Measurements from ENCODE around the gene AHNAK.

The AHNAK gene

DNA sequence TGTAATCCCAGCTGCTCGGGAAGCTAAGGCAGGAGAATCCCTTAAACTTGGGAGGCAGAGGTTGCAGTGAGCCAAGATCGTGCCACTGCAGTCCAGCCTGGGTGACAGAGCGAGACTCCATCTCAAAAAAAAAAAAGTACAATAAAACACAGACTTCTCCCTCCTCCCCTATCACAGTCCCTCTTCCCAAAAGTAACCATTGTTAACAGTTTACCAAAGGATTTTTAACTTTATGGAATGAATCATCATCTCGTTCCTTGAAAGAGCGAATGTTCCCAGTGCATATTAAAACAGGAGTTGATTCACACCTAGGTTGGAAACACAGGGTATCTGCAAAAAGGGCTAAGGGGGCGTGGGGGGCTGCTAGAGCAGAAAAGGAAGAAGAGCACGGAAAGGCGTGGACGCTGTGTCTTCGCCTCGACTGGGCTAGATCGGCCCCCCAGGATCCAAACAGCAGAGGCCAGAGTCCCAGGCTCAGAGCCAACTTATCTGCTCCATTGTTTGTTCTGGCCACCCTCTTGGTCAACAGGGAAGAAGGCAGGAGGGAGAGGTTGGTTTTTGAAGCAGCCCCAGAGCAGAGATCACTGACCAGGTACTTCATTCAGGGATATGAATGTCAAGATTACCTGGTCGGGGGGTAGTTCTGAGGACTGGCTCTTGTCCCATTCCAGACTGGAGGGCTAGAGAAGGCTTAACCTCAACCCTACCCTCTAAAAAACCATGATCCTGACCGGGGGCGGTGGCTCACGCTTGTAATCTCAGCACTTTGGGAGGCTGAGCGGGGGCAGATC, 2.1 kb upstream of the AHNAK start:
- no peak for DNase-seq

DNA sequence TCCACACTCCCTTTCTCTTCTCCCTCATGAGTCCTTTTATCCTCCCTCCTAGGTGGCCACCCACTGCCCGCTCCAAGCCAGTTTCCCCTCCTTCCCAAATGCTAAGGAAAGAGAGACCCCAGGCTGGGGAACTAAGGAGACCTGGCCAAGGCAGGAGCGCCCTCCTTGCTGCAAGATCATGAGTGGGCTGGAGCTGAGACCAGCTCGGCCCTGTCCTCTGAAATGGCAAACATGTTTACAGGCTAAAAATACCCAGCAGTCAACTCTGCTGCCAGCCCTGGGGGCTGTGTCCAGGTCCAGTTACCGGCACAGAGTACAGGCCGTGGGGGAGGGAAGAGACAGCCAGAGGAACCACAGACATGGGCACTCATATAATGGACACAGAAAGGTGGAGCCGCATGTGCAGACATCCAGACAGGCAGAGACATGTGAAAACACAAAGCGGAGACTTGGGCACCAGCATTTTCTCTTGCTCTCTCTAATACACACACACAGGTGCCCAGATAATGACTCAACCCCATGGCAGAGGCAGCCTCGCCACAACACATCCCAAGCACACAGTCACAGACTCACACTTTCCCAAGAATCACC, 1.2 kb upstream of the AHNAK start:
- no peak for DNase-seq

GRCh38 chr11:62546929-62547625, 471 bp upstream of the AHNAK start:
- no peak for DNase-seq

GRCh38 chr11:62545437-62546243, 966 bp downstream of the AHNAK start:
- peak; percentile 44 for DNase-seq

DNA sequence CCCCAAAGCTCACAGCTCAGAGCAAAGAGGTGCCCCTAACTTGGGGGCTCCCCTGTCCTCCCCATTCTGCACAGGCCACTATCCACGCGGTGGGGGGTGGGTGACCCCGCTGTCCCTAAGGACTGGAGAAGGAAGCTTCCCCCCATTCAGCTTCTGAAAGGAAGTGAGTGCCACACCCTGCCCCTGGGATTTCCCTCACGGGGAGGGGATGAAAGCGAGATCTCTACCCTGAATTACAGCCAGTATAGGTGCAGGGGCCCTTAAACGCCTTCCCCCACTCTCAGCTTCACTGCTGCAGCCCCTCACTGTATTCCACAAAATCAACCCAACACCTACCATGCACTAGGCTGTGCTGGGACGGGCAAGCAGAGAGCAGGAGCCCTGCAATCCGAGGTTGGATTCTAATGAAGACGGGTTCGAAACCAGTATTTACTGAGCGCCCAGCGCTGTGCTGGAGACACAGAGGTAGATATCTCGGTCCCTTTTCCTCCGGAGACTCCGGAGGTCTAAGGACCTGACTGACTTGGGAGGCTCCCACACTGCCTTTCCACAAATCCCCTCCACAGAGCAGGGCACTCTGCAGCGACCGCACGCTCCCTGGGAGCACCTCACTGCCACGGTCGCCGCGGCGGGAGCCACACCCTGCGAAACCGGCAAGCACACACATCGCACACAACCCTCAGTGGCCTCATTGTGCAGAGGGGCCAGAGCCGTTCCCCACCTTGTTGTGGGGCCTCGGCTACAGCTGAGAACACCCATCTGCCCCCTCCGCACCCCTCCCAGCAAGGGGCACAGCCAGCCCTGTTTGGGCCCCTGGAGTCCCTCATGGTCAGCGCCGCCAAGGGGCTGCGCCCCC, 1.8 kb downstream of the AHNAK start:
- DNase-seq: no peak

GRCh38 chr11:62543680-62544444, 2.7 kb downstream of the AHNAK start:
- DNase-seq: no peak

DNA sequence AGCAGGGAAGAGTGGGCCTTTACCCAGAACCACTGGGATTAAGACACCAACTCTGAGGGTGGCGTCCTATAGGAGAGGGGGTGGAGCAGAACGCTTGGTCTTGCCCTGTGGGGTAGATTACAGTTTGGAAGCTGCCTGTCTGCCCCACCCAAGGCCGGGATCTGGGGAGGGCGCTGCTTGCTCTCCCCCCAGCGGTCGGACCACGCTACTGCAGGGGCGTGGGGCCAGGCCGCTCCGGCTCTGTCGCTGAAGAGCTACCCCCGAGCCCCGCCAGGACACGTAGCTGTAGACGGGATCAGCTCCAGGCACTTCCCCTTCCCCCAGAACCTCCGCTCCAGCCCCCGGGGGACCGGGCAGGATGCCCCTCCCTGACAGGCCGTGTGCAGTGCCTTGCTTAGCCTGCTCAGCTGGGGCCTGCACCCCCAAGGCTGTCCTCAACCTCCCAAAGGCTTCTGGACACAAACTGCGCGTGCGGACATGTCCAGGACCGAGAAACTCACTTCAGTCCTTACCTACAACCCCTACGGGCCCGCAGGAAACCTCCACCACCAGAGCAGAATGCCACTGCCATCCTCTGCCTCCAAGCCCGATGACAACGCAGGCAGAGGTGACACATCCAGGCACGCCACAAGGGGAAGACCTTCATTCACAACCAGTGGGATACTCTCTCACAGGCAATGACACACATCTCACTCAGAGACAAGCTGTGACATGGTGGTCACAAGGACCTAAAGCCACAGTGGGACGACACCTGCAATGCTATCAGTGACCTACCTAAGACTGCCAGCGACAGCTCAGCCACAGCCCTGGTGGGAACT, 3.6 kb downstream of the AHNAK start:
- peak; percentile 75 for DNase-seq

DNA sequence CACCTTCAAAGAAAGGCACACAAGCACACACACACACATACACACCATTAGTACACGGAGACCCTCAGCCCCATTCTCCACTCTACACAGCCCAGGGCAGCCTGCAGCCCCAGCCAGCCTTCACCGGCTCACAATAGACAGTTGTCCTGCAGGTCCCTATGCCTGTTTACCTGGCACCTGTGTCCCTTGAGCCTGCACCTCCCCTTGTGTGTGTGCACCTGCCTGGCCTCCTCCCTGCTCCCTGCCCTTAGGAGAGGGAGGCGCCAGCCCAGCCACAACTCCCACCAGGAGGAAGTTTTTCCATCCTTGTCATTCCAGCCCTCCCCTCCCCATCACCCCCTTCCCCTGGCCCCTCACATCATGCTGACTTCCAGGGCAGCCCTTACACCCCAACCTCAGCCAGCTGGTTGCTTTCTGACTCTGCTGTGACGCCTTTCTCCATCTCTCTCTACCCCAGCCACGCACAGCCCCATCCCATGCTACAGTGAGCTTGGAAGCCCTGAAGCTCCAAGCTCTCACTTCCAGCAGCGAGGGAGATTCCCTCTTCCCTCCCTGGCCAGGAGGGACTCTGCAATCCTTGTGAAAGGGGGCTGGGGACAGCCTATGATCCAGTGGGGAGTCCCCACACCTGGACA, 4.4 kb downstream of the AHNAK start:
- no peak for DNase-seq

DNA sequence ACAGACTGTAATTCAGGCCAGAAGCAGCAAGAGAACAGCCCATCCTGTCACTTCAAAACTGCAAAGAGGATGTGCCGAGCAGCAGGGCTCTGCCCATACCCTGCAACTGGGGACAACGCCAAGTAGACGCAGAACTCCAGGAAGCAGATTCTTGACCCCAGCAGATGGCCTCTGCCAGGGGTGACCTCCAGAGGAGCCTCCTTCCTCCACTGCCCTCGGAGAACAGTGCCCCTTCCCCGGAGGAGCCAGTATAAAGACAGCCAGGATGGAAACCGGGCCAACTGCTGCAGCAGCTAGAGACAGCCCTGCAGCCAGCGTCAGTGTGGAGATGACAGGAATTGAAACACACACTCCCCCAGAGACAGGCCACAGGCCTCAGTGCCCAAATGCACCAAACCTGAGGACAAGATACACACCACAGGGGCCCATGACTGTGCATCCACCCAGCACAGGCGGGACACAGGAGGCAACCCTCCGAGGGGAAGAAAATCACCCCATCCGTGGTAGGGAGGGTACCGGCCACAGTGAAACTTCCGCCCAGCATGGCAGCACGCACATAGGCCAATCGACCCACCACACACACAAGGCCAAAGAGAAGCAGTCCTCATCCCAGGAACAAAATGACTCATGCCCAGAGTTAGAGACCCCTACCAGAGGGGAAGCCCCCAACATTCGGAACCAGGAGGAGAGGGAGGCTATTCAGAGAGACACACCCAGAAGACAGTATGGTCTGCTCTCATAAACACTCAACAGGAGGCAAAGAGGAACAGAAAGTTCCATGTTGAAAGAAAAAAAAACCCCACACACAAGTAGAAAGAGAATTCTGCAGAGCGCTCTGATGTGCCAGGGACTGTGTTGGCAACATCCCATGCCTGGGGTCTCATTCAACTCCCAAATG, 5.6 kb downstream of the AHNAK start:
- no peak for DNase-seq

DNA sequence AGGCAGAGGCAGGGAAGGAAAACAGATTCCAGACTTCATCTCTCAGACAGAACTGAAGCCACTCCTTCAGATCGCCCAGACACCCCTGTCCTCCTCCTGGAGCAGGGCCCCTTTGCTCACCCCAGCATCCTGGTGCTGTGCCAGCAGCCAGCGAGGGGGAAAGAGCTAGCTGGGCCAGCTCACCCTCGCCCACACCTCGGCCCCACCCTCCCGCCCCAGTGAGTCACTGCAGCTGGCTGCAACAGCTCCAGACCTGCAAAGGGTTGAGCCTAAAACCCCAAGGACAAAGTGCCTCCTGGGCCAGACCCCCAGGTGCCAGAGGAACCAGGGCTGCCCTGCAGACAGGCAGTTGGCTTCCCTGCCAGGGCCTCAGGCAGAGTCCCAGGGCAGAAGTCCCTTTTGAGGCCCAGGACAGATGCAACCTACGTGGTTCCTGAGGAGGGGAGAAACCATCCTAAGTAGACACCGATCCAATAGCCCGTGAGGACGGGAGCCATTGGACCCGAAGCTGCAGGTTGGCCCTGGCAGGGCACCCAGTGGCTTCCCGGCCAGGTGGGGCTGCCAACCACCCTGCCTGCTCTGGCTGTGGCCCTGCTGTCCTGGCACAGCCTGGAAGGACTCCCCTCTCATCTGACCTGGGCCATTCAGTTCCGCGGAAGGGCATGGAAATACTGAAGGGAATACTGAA, 7.2 kb downstream of the AHNAK start:
- DNase-seq: peak; percentile 52

GRCh38 chr11:62538470-62539237, 8.0 kb downstream of the AHNAK start:
- DNase-seq: no peak

- DNase-seq: no peak
Observed at GRCh38 chr11:62536301-62536957, 10.2 kb downstream of the AHNAK start.

- no peak for DNase-seq
Observed at GRCh38 chr11:62535802-62536201, 10.8 kb downstream of the AHNAK start.

DNA sequence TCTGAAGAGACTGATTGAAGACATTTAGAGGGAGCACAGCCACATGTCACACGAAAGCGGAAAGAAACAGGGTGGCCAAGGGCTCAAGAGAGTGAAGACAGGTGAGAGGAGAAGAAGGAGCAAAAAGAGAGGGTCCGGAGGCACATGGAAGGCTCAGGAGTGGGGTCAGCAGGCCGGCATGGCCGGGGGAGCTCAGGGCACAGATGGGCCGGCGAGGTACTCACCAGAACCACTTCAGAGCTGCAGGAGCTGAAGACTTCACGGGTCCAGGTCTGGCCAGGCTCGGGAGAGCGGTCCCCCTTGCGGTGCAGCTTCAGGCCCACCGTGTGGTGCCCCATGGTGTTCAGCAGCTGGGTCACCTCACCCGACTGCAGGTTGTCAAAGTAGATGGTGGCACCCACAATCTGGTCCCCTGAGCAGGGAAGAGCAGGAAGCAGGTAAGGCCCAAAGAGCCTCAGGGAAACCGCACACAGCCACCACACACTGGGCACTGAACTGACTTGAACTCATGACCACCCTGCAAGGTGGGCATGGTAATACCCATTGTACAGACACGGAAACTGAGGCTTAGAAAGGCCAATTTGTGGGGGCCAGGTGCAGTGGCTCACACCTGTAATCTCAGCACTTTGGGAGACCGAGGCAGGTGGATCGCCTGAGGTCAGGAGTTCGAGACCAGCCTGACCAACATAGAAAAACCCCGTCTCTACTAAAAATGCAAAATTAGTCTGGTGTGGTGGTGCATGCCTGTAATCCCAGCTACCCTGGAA, 11.6 kb downstream of the AHNAK start:
- no peak for DNase-seq

DNA sequence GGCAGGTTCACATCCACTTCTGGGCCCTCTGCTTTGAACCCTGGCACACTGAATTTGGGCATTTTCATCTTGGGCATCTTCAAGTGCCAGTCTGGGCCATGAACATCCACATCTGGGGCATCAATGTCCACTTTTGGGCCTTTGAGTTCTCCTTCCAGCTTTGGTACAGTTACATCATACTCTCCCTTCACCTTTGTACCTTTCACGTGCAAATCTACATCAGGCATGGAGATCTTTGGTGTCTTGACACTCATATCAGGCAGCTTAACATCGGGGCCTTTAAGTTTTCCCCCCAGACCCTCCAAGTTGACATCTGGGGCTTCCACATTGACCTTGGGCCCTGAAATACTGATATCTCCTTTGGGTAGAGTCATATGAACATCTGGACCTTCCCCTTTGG, 14.5 kb downstream of the AHNAK start:
- no peak for DNase-seq

DNA sequence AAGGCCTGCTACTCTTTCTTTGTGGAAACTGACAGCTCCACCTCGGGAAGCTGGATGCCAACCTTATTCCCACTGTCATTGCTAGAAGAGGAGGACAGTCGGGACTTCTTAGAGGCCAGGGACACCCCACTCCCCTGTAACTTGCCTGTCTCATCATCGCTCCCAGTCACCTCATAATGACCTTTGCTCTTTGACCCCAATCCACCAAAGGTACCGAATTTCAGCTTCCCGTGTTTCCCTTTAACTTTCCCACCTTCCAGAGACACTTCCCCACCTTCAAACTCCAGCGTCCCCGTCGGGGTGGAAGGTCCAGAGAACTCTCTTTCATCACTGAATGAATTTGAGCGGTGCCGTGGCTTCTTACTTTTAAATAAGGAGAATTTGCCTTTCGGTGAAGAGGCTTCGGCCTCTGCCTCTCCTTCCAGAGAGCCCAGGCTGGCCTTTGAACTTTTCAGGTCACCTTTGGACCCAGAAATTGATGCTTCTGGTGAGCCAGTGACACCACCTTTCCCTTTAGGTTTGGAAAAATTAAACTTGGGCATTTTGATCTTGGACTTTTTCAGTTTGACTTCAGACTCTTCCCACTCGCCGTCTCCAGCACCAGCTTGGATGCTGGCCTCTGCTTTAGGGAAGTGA, 29.8 kb downstream of the AHNAK start:
- DNase-seq: no peak

Data from activated naive CD4-positive, alpha-beta T cell treated with anti-CD3 and anti-CD28 coated beads, Interleukin-2, amount 50 U/mL, for 16 hours (primary cell).